Nephron progenitor cell (in vitro differentiated cells): Measurements from ENCODE around the gene TBPL1.
A peak's percentile ranks its signal among the peaks of the same experiment; 100 is the strongest.

Experiments
- DNase-seq: peaks from one replicate; pipeline ENCODE4 v3.0.0; 2021
- H3K27ac Mint-ChIP-seq: 2 replicates; pipeline ENCODE4 v1.8.0; 2021; ENCODE audit warnings: mild to moderate bottlenecking, moderate library complexity, mixed read lengths
- H3K27me3 Mint-ChIP-seq: 2 replicates; pipeline ENCODE4 v1.8.0; 2021; ENCODE audit warnings: mild to moderate bottlenecking, low read depth, mixed read lengths; ENCODE audit not compliant: poor library complexity
- H3K36me3 Mint-ChIP-seq: 2 replicates; pipeline ENCODE4 v1.8.0; 2021; ENCODE audit warnings: low read depth, mixed read lengths
- H3K4me1 Mint-ChIP-seq: 2 replicates; pipeline ENCODE4 v1.8.0; 2021; ENCODE audit warnings: mixed read lengths
- H3K4me3 Mint-ChIP-seq: 2 replicates; pipeline ENCODE4 v1.8.0; 2021; ENCODE audit warnings: mild to moderate bottlenecking, moderate library complexity, mixed read lengths
- H3K9me3 Mint-ChIP-seq: 2 replicates; pipeline ENCODE4 v1.8.0; 2021; ENCODE audit warnings: mild to moderate bottlenecking, moderate library complexity, mixed read lengths
- TF ChIP-seq, protein P1 (sequence below): fragments of 200-600 bp; sonication (generic); IDR thresholded peaks from 2 replicates; pipeline ENCODE4 v1.5.0; 2021; ENCODE audit warnings: antibody characterized with exemption

The TBPL1 gene

GRCh38 chr6:133955582-133956415 lies 2.8 kb downstream of the TBPL1 start:
- no peak for DNase-seq
- Mint-ChIP-seq H3K27me3 (peaks cover 9% of the 10 kb centered on the region), H3K4me1 (peaks cover 33% of the 10 kb centered on the region), H3K36me3 (peaks cover 13% of the 10 kb centered on the region), H3K27ac (no peak overlapping the region), H3K9me3 (peaks cover 4% of the 10 kb centered on the region), H3K4me3 (peak overlapping the region; percentile 92)
- TF ChIP-seq, protein P1, sequence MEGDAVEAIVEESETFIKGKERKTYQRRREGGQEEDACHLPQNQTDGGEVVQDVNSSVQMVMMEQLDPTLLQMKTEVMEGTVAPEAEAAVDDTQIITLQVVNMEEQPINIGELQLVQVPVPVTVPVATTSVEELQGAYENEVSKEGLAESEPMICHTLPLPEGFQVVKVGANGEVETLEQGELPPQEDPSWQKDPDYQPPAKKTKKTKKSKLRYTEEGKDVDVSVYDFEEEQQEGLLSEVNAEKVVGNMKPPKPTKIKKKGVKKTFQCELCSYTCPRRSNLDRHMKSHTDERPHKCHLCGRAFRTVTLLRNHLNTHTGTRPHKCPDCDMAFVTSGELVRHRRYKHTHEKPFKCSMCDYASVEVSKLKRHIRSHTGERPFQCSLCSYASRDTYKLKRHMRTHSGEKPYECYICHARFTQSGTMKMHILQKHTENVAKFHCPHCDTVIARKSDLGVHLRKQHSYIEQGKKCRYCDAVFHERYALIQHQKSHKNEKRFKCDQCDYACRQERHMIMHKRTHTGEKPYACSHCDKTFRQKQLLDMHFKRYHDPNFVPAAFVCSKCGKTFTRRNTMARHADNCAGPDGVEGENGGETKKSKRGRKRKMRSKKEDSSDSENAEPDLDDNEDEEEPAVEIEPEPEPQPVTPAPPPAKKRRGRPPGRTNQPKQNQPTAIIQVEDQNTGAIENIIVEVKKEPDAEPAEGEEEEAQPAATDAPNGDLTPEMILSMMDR, result no peak

GRCh38 chr6:133956416-133957049 lies 3.5 kb downstream of the TBPL1 start:
- Mint-ChIP-seq H3K27ac (no peak overlapping the region), H3K4me1 (peaks cover 29% of the 10 kb centered on the region), H3K4me3 (no peak overlapping the region), H3K36me3 (peaks cover 14% of the 10 kb centered on the region), H3K27me3 (peaks cover 4% of the 10 kb centered on the region), H3K9me3 (peaks cover 4% of the 10 kb centered on the region)
- no peak for DNase-seq
- TF ChIP-seq, protein P1, result no peak

DNA sequence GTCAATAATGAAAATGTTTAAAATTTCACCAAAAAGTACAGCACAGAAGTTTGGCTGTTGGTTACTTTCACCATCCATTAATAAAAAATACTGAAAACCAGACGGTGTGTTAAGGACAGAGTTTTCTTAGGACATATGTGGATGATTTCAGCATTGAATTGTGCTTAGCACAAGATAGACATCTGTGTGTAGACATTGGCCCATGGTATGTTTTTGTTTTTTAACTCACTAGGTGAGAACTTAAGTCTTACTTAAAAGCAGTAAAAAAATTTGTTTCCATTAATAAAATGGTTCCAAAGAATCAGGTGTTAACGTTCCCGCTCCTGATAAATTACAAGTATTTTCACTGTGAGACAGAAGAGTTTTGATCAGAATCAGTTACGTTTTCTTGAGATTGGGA lies 4.2 kb downstream of the TBPL1 start:
- Mint-ChIP-seq H3K4me3 (no peak overlapping the region), H3K27ac (no peak overlapping the region), H3K4me1 (peaks cover 27% of the 10 kb centered on the region), H3K36me3 (peaks cover 20% of the 10 kb centered on the region), H3K9me3 (peaks cover 4% of the 10 kb centered on the region), H3K27me3 (no peaks in the 10 kb centered on the region)
- TF ChIP-seq, protein P1, result no peak
- DNase-seq, result no peak

DNA sequence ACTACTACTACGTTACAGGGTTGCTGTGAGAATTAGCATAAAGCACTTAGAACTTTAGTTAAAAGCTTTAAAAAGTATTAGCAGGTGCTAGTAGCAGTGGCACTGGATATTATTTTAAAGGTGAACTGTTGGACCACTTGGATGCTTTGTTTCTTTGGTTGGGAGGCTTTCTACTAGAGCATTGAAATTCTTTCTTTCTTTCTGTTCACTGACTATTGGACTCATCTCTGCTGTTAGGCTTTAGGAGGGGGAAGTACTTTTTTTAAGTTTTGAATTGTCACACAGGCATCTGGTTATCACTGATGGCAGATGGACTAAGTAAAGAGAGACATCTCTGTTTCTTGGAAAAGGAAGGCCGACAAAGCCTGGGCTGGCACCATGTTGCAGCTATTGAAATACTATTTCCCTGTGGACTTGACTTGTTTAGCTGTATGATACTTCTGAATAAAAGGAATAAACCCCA lies 4.8 kb downstream of the TBPL1 start:
- TF ChIP-seq, protein P1, result no peak
- H3K9me3 Mint-ChIP-seq, result peaks cover 4% of the 10 kb centered on the region
- no peak overlapping the region for H3K27ac Mint-ChIP-seq
- no peak for DNase-seq
- H3K36me3 Mint-ChIP-seq, result peaks cover 24% of the 10 kb centered on the region
- H3K27me3 Mint-ChIP-seq, result no peaks in the 10 kb centered on the region
- H3K4me3 Mint-ChIP-seq, result no peak overlapping the region
- H3K4me1 Mint-ChIP-seq, result peaks cover 27% of the 10 kb centered on the region

DNA sequence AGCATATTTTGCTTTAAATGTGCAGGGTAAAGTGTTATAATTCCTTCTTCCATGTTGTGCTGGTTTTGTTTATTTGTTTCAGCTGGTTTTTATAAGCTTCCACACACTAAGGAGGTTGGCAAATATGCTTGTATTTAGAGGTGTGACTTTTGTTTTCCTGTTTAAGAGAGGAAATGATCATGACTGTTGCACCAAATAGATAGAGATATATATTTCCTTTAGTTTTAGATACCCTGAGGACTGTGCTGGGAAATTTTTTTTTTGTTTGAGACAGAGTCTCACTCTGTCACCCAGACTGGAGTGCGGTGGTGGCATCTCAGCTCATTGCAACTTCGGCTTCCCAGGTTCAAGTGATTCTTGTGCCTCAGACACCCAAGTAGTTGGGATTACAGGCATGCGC lies 5.8 kb downstream of the TBPL1 start:
- TF ChIP-seq, protein P1, result no peak
- peaks cover 4% of the 10 kb centered on the region for H3K9me3 Mint-ChIP-seq
- DNase-seq, result no peak
- H3K36me3 Mint-ChIP-seq, result peaks cover 26% of the 10 kb centered on the region
- H3K4me3 Mint-ChIP-seq, result no peak overlapping the region
- no peaks in the 10 kb centered on the region for H3K27me3 Mint-ChIP-seq
- H3K4me1 Mint-ChIP-seq, result peaks cover 24% of the 10 kb centered on the region
- H3K27ac Mint-ChIP-seq, result no peak overlapping the region
